Stimulated activated naive CD4-positive, alpha-beta T cell treated with Interleukin-2 at 50 U/mL for 16 hours (primary cell): ENCODE results near the gene SLC25A6.
"Not testable (repeated sequence)": the region's sequence is repeated elsewhere in the genome, so short reads cannot be mapped to it uniquely, and the experiment has no call there.

Source experiments
- DNase-seq: peaks from one replicate; lab custom pipeline; 2025; lab: John Stamatoyannopoulos, UW

Gene SLC25A6

GRCh38 chrX:1354036-1355019 is 37.6 kb downstream of the SLC25A6 start:
- DNase-seq, result no peak

- DNase-seq, result no peak
Measured at GRCh38 chrX:1351981-1352714, 39.8 kb downstream of the SLC25A6 start.

- not testable (repeated sequence) for DNase-seq
Measured at GRCh38 chrX:1349606-1350005, 42.3 kb downstream of the SLC25A6 start.

- no peak for DNase-seq
Measured at GRCh38 chrX:1341545-1342184, 50.2 kb downstream of the SLC25A6 start.

GRCh38 chrX:1336948-1337779 is 54.7 kb downstream of the SLC25A6 start:
- no peak for DNase-seq

- no peak for DNase-seq
Measured at GRCh38 chrX:1336331-1336943, 55.5 kb downstream of the SLC25A6 start, which contains the start of gene IL3RA. Gene IL3RA, plus strand, starts transcription at chrX:1336785. Its CDS starts 4,981 bp downstream, at chrX:1341766.
